Spleen (tissue), 7 donors: ENCODE results near the gene FBXO22.

Experiments
- CTCF ChIP-seq, 11 experiments: fragments of 200-600 bp in 7 of 11; fragments of 450-650 bp in 4 of 11; sonication (generic) in 4 of 11; IDR thresholded peaks in 8 of 11; conservative IDR thresholded peaks in 3 of 11; 1 replicate in 7 of 11; 2 replicates in 4 of 11; pipeline versions ENCODE4 v1.4.0 to v1.8.0; 2016 to 2021; ENCODE audit warnings: antibody characterized with exemption in 11 of 11, inconsistent platforms in 4 of 11, mild to moderate bottlenecking in 1 of 11
- POLR2AphosphoS5 ChIP-seq, 3 donors: sonication (generic); formaldehyde crosslinking; IDR thresholded peaks; one replicate each; pipeline ENCODE4 v1.5.1; 2017; ENCODE audit warnings: antibody characterized with exemption in 3 of 3
- donor health status: DM: no; HTN: no; CAD: no; lungs with moderate emphysema.
- donor health status: DM: no; HTN: no; CAD: no.
- donor health status: DM: no; HTN: no; CAD: no.

- TF ChIP-seq POLR2AphosphoS5 (IDR thresholded peaks at IDR 0.05): no peak
- no peak for TF ChIP-seq CTCF (IDR thresholded peaks at IDR 0.05 in 8 of 11, conservative IDR thresholded peaks at IDR 0.05 in 3 of 11)
Observed at GRCh38 chr15:75943246-75943645, 39.6 kb downstream of the FBXO22 start.
